ENCODE measurements around the gene BAIAP2L1.
"Not testable (repeated sequence)": the region's sequence is repeated elsewhere in the genome, so short reads cannot be mapped to it uniquely, and the experiment has no call there.

The BAIAP2L1 gene

DNA sequence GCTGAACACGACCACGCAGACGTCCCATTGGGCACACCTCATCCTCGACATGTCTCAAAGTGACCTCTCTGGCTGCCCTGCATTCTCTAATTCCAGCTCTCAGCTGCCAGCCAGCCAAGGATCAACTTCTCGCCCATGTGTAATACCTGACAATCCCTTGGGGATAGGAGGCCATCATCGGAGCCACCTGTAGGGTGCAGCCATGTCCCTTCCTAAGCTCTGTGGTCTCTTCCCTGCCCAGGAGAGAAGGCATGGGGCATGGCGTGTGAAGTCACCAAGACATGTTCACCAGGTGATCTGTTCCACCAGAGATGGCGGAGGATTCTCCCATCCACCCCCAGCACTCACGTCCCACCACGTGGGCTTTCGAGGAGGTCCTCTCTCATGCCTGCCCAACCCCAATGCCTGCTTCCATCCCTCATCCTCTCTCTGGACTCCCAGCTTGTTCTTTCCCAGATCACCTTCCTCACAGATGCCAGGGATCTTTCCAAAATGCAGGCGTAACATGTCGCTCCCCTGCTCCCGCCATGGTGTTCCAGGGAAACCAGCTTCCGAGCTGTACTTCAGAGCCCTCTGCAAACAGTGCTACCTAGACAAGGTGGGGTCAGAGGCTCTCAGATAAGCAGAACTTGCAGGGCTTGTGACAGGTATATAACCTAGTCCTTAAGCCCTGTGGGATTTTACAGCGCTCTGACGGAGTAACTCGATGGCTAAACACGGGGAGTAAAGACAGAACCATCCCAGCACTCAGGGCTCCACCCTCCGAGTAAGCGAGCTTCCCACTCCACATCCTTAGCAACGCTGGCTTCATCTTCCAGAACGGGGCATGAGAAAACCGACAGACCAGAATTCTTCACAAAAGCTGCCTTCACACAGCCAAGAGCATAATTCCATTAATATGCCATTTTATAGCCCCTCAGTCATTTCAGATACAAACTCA, 78.3 kb downstream of the BAIAP2L1 start:
- no peak for DNase-seq (ENCODE audit: low read depth in 2 of 3, low spot score in 2 of 3)

DNA sequence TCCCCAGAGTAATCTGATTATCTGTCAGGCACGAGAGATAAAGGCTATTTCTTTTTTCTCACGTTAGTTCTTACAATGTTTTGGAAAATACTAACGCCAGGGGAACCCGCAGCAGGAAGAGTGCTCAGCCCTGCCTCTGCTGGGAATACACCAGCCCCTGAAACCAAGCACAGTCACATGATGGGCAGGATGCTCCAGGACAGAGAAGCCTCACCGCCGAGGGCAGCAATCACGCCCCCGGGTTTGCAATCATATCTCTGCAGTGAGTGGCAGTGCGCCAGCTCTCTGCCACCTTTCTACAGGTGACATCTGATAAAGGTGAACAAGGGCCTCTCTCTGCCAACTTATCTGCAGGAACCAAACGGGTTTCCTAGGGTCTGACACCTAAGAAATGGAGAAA, 79.6 kb downstream of the BAIAP2L1 start:
- DNase-seq (ENCODE audit: low read depth in 2 of 3, low spot score in 2 of 3): no peak

DNA sequence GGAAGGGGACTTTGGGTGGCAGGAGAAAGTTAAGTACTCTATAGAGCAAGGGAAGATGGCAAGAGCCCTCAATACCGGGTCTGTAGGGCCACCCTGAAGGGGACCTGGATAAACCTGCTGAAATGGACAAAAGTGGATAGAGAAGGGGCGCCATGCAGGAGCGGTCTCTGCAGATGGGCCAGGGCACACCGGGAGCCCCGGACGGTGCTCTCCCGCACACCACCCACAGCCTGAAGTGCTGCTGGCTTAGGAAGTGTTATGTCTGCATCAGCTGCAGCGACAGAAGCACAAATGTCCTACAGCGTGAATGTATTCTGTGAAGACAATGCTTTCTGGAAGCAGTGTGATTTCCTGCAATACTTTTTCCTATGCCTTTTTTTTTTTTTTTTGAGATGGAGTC, 81.7 kb downstream of the BAIAP2L1 start:
- DNase-seq (ENCODE audit: low read depth in 2 of 3, low spot score in 2 of 3): no peak

DNA sequence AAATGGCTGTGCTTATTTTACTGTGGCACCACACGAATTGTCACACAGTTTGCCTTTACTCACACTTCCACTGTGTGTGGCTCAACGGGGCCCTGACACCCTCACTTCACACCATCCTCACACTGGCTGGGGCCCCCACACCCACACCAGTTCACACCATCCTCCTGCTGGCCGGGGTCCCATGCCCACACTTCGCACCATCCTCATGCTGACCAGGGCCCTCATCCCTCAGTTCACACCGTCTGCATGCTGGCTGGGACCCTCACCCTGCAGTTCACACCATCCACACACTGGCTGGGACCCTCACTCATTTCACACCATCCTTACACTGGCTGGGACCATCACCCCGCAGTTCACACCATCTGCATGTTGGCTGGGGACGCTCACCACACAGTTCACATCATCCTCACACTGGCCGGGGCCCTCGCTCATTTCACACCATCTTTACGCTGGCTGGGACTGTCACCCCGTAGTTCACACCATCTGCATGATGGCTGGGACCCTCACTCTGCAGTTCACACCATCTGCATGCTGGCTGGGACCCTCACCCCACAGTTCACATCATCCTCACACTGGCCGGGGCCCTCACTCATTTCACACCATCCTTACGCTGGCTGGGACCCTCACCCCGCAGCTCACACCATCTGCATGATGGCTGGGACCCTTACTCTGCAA, 83.4 kb downstream of the BAIAP2L1 start:
- DNase-seq (ENCODE audit: low read depth in 2 of 3, low spot score in 2 of 3): no peak

DNA sequence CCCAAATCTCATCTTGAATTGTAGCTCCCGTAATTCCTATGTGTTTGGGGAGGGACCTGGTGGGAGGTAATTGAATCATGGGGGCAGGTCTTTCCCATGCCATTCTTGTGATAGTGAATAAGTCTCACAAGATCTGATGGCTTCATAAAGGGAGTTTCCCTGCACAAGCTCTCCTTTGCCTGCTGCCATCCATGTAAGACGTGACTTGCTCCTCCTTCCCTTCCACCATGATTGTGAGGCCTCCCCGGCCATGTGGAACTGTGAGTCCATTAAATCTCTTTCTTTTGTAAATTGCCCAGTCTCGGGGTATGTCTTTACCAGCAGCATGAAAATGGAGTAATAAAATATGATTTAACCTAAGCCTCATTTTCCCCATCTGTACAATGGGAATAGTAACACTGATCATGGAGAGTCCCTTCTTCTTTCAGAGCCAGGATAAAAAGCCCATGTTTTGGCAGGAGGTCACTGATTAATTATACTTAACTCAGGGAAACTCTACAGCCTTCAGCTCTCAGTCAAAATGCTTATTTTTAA, 84.8 kb downstream of the BAIAP2L1 start:
- DNase-seq (ENCODE audit: low read depth in 2 of 3, low spot score in 2 of 3): not testable (repeated sequence)

DNA sequence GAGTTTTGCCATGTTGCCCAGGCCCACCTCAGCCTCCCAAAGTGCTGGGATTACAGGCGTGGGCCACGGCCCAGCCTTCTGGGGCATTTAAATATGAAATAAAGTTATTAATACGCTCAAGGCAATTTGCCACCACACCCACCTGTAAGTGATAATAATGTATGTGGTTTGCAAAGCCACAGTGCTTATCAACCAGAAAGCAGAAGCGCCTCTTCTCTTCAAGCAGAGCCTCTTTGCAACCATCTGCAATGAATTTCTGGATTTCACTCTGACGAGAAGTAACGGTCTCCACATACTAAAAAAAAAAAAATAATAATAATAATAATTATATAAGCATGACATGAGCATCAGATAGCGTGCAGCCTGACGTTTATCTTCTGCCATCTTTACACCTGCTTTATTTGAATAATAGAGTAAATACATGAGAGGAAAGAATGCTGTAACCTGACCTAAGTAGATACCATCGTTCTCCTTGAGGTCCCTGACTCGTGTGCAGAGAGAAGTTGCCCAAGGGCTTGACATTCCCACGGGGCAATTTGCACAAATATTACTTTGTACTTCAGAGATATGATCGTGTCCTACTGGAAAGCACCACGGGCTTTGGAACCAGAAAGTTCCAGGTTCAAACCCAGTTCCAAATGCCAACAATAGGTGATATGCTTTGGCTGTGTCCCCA, 85.4 kb downstream of the BAIAP2L1 start:
- no peak for DNase-seq (ENCODE audit: low read depth in 2 of 3, low spot score in 2 of 3)

DNA sequence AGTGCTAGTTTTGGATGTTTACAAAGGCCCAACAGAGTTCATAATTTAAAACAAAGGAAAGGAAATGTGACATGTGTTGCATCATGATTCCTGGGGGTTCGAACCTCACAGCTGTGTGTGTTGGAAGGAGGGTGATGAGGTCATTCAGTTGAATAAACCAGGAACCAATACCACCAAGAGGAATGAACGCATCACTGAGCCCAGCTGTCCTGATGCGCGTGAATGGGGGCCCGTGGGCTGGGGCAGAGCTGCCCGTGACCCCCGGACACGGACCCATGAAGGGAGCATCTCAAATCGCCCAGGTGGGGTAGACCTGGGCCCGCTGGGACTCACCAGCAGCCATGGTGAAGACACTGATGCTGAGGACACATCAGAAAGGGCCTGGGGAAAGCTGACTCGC, 86.4 kb downstream of the BAIAP2L1 start:
- no peak for DNase-seq (ENCODE audit: low read depth in 2 of 3, low spot score in 2 of 3)

DNA sequence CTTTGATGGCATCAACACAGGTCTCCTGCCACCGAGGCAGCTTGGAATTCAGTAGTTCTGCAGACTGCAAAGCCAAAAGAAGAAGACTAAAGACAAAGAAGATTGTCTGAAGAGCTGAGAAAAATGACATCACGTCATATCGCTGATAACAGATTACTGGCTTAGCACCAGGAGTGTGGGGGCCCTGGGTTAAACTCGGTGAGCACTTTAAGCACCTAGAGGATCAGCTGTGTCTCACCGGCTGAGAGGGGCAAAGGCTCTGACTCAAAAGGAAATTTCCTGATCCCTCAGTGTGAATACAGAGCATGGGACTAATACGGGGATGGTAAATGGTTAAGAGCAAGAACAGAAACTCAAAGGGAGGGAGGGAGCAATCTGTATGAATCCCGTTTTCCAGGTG, 88.7 kb downstream of the BAIAP2L1 start:
- DNase-seq (ENCODE audit: low read depth in 2 of 3, low spot score in 2 of 3): no peak

DNA sequence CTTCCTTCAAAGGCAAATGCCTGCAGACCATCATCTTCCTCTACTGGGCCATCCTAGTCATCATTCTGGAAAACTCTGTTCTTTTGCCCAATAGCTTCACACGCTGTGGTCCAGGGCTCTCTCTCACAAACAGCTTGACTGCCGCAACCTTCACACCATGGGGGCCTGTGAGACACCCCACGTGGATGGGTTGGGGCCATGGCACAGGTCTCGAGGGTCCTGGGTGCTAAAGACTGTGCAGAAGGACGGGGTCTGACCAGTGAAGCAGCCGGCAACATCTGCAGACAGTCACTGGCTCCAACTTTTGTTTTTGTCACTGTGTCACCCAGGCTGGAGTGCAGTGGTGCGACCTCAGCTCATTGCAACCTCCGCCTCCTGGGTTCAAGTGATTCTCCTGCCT, 91.3 kb downstream of the BAIAP2L1 start:
- no peak for DNase-seq (ENCODE audit: low read depth in 2 of 3, low spot score in 2 of 3)

DNA sequence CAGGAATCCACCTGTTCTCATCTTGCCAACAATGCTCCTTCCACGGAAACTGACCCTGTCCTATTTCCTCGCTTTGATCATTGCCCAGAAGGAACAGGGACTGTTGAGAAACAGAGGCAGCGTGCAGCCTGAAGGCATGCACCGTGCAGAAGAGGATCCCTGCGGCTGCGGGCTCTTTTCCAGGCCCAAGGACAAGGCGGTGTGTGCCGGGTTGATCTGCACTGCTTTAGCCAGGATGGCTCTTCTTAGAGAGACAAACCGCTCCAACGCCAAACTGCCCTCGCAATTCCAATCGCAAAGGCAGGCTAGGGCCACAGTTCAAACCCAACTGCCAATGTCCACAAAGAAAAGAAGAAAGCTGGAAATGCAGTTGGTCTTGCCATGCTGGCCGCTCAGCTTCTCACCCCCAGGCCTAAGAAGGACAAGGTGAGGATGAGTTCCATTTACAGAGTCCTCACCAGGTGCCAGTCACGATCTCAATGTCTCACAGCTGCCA, 92.9 kb downstream of the BAIAP2L1 start:
- DNase-seq (ENCODE audit: low read depth in 2 of 3, low spot score in 2 of 3): no peak

DNA sequence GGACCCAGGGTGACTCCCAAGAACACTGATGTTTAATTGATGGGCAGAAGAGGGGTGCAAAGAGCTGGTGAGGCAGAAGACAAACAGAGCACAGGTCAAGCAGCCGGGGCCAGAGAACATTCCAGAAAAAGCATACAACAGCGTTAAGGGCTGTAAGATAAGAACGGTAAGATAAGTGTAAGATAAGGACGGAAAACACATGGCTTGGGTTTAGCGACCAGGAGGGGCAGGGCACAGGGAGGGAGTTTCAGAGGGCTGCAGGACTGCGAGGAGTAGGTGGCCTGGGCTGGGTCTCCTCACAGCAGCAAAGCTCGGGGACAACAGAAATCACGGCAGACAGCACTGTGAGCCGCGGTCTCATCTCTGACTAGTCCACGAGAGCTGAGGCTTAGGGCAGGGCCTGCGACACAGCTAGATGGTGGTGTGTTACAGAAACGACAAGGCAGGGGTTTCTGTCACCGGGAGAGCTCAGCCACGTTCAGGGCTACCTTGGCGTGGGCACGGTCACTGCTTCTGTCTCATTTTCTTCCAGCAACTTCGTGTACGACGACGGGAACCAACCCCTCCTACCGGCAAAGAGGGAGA, 94.8 kb downstream of the BAIAP2L1 start:
- DNase-seq (ENCODE audit: low read depth in 2 of 3, low spot score in 2 of 3): no peak

DNA sequence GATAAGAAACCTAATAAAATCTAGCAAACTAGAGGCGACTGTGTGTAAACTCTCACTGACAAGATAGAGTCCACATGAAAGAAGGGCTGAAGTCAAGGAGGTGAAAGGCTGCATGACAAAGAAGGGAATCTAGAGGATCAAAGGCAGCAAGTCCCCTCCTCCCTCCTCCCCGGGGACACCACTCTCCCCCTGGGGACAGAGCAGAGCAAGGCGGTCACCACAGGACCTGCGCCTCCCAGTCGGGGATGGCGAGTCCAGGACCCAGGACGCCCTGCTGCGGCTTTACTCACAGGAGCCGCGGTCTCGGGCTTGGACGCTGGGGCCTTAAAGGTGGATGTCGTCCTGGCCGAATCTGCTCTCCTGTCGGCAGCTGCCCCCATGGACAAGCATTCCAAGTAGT, 97.0 kb downstream of the BAIAP2L1 start:
- no peak for DNase-seq (ENCODE audit: low read depth in 2 of 3, low spot score in 2 of 3)

DNA sequence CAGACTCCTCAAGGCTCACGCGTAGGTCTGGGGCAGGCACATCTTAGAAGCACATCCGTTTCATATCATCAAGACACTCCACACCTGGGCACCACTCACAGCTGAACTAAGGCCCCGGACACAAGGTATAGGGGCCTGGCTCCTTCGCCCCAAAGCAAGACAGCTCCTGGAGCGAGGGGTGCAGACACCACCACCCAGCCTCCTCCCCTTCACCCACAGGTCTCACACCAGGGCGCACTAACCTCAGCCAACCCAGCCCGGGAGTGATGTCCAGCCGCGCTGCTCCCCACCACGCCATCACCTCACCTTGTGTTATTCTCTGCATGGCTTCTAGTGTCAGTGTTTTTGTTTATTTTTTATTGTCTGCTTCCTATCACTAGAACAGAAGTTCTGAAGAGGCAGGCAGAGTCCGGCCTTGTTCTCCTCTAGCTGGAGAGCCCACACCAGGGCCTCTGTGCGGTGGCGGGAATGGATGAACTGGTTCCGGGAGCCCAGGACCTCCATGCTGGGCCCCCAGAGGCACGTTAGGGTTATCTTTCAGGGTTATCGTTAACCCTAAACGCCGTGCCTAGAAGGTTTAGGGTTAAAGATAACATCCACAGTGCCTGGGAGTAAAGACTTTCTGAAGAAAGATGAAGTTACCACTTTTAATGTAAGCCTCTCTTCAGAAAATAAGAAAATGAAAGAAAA, 97.6 kb downstream of the BAIAP2L1 start:
- DNase-seq (ENCODE audit: low read depth in 2 of 3, low spot score in 2 of 3): no peak

DNA sequence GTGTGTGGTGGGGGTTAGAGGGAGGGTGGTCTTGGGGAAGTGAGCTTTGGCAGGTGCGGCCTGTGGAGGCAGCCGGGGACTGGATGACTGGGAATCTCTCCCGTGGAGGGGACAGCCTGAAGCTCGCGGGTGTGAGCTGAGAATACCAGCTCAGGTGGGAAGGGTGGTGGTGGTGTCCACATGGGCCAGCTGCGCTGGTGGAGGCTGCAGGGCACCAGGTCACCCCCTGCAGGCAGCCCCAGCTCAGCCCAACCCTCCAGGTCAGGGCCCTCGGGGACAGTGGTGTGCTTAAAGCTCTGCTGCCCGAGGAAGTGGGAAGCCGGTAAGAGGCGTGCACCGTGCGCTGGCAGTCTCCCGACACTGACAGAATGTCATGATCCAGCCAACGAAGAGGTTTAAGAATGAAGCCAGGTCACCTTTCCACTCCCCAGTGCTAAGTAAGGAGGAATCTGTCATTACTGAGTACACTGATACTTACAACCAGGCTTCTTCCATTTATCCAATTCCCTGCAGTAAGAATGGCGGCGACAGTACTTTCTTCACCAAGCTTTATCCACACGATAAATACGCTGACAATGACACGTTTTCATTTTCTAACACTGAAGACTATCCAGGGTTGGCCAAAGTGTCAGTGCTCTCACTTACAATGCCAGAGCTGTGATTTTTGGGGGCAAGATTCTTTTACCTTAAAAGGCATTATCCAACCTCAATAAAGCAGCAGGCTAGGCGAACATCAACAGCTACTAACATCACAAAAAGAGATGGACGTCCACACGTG, 99.0 kb downstream of the BAIAP2L1 start:
- no peak for DNase-seq (ENCODE audit: low read depth in 2 of 3, low spot score in 2 of 3)

DNA sequence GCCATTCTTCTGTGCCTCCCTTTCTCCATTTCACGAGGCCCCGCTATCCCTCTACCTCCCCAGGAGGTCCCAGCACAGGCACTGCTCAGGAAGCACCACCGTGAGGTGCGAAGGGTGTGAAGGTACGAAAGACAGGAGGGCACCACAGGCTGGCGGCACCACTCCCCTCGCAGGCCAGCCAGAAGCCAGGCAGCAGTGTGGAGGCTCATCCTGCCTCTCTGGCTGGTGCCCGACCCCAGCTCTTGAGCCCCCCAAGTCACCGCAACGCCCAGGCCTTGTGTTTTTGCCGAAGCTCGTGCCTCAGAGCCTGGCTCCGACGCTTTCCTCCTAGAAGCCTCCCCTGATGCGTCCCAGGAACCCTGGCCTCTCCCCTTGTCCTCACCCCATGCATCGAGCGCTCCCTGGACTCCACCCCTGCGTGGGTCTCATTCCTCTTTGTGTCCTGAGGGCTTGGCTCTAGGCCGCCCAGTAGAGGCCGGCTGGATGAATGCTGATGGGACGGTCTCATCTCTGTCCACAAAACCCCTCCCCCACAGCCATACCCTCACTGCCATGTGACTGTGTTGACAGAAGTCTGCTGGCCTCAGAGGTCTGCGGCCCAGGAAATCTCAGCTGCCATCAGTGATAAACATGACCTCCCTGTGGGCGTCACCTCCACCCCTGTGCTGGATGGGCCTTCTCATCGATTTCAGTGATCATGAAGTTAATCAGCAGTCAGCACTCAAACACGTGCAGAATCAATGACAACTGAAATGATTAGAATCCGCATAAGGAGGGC, 100.1 kb downstream of the BAIAP2L1 start:
- no peak for DNase-seq (ENCODE audit: low read depth in 2 of 3, low spot score in 2 of 3)

DNA sequence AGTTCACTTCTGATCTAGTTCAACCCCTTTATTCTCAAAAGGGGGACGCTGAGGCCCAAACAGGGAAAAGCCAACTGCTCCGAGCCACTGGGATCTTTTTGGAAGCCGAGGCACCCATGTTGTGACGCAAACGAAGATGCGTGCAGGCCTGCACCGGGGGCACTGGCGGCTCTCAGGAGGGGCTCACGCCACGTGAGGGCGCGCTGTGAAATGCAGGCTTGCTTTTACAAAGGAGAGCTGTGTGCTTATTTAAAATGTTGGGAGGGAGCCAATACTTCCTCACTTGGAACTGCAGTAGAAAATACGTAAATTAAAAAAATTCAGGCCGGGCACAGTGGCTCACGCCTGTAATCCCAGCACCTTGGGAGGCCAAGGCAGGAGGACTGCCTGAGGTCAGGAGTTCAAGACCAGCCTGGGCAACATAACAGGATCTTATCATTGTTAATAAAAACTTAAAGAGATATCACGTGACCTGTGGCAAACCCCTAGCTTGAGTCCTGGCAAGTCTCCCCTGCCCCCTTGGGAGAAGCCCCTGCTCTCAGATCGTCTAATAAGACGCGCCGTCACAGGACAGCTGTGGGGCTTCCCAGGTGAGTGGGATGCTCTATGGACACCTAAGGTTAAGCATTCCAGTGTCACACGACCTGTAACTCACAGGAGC, 103.1 kb downstream of the BAIAP2L1 start:
- DNase-seq (ENCODE audit: low read depth in 2 of 3, low spot score in 2 of 3): no peak

DNA sequence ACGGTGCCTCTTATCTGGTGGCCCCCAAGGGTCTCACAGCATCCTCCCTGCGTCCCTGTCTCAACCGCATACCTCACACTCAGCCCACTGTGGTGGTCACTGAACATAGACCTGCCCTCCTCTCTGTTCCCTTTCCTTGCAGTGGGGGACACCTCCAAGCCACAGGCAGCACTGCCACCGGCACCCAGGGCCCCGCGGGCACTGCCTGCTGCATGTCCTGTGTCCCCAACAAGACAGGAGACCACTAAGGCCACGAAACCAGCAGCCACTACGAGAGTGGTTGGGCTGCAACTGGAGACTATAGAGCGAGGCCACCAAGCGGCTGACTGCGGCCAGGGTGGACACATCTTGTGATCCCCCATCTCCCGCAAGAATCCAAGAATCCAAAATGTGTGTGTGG, 104.1 kb downstream of the BAIAP2L1 start:
- no peak for DNase-seq (ENCODE audit: low read depth in 2 of 3, low spot score in 2 of 3)

DNA sequence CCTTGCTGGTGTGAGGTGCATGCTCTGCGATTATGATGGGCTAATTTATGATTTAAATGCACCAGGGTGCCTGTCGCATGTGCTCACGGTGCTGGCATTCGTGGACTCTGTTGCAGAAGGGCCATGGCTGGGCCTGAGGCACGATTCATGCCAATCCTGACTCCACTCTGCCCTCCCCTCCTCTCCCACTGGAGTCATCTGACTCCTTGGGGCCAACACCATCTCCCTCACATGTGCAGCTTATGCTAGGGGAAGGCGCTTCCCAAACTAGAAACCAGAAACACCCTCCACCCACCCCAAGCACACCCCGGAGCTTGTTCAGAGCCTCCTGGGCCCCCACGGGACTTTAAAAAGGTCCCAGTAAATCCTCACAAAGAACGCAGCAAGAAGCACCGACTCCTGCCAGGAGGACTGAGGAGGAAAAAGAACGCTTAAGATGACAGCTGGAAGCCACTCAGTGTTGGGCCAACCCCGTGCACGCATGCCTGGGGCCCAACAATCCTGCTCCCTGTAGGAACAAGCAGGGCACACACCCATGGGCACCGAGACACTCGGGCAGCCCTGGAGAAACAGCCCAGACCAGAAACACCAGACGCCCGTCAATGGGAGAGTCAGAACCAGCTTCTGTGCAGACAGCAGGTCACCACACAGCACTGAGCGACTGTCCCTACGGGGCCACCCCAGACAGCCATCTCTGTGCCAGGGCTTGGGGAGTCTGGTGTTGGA, 105.3 kb downstream of the BAIAP2L1 start:
- no peak for DNase-seq (ENCODE audit: low read depth in 2 of 3, low spot score in 2 of 3)

All from activated CD8-positive, alpha-beta memory T cell treated with anti-CD3 and anti-CD28 coated beads for 48 hours (primary cell).